GM12878 (cell line): ENCODE measurements around the gene SIGLEC5. TPM values are rescaled to one million over a fixed set of nuclear protein-coding genes. Genes with fewer than 3 reads are reported as not detected.

Experiments used
- ATAC-seq: fragments of 200-7000 bp; cut with Tn5 transposase; 3 replicates; pipeline ENCODE4 v1.9.1; 2020; ENCODE audit warnings: mild to moderate bottlenecking, moderate library complexity
- BruUV-seq: library from RNA; stranded (reverse); fragments of 400-500 nt; replicated peaks from 2 replicates; lab custom pipeline; 2021; lab: Mats Ljungman, UMichigan
- CTCF ChIA-PET: fragments of 300-600 bp; sonication (Branson Sonifier 250); formaldehyde crosslinking; extraction: SDS; loops from one replicate; lab custom pipeline; 2021; ENCODE audit warnings: inconsistent platforms; lab: Yijun Ruan, JAX
- POLR2A ChIA-PET: fragments of 350-600 bp; formaldehyde crosslinking; extraction: SDS; loops from one replicate; lab custom pipeline; 2021; ENCODE audit warnings: inconsistent platforms; lab: Charles Lee
- RAD21 ChIA-PET: fragments of 300-600 bp; sonication (Branson Sonifier 250); formaldehyde crosslinking; loops from one replicate; lab custom pipeline; 2023; ENCODE audit warnings: antibody characterized with exemption; ENCODE audit not compliant: unreplicated experiment; lab: Charles Lee
- SMC1A ChIA-PET: fragments of 300-600 bp; sonication (Branson Sonifier 250); formaldehyde crosslinking; loops from one replicate; lab custom pipeline; 2023; ENCODE audit not compliant: unreplicated experiment, uncharacterized antibody; lab: Charles Lee
- DNase-seq: peaks from one replicate; pipeline ENCODE4 v3.0.0-alpha.2; 2011; ENCODE audit warnings: low read depth, low spot score
- FAIRE-seq: peaks from 3 replicates; lab custom pipeline; 2011; peaks lifted over from hg19 to GRCh38; lab: Jason Lieb, UNC
- H2AFZ ChIP-seq: 2 replicates; pipeline ENCODE4 v1.6.0; 2011; ENCODE audit warnings: low read depth, low read length, control low read depth; ENCODE audit not compliant: control insufficient read depth
- H3K27ac ChIP-seq: 2 replicates; pipeline ENCODE4 v1.5.1; 2011; ENCODE audit warnings: control low read depth; ENCODE audit not compliant: control insufficient read depth, insufficient read depth
- H3K27me3 ChIP-seq, 2 experiments: replicated peaks in 1 of 2; 2 replicates each; pipeline versions ENCODE4 v1.6.0 to v1.6.1; 2011; ENCODE audit warnings: low read length in 1 of 2; ENCODE audit not compliant: control insufficient read depth in 2 of 2, insufficient read depth in 2 of 2
- H3K36me3 ChIP-seq, 2 experiments: 2 replicates each; pipeline ENCODE4 v1.5.1; 2011; ENCODE audit warnings: low read length in 1 of 2; ENCODE audit not compliant: control insufficient read depth in 2 of 2, insufficient read depth in 2 of 2
- H3K4me1 ChIP-seq: 2 replicates; pipeline ENCODE4 v1.6.1; 2011; ENCODE audit warnings: mild to moderate bottlenecking, low read length, moderate library complexity, mixed read lengths; ENCODE audit not compliant: control insufficient read depth, insufficient read depth
- H3K4me2 ChIP-seq: 2 replicates; pipeline ENCODE4 v1.6.0; 2011; ENCODE audit warnings: control low read depth; ENCODE audit not compliant: control insufficient read depth, insufficient read depth
- H3K4me3 ChIP-seq: fragments of 200-600 bp; sonication (generic); 2 replicates; pipeline ENCODE4 v1.5.1; 2016
- H3K79me2 ChIP-seq: 2 replicates; pipeline ENCODE4 v1.6.0; 2011; ENCODE audit warnings: low read length; ENCODE audit not compliant: control insufficient read depth, insufficient read depth
- H3K9ac ChIP-seq: 2 replicates; pipeline ENCODE4 v1.8.0; 2011; ENCODE audit warnings: low read length, control low read depth, mixed read lengths; ENCODE audit not compliant: control insufficient read depth, insufficient read depth
- H3K9me3 ChIP-seq: replicated peaks from 3 replicates; pipeline ENCODE4 v1.5.1; 2011; ENCODE audit warnings: mild to moderate bottlenecking, low read length; ENCODE audit not compliant: control insufficient read depth, insufficient read depth
- H4K20me1 ChIP-seq: 2 replicates; pipeline ENCODE4 v1.6.0; 2011; ENCODE audit not compliant: control insufficient read depth, insufficient read depth
- MTA3 ChIP-seq: IDR thresholded peaks from 2 replicates; pipeline ENCODE4 v1.6.1; 2012; ENCODE audit warnings: low read length, inconsistent platforms, borderline replicate concordance
- MYC ChIP-seq: IDR thresholded peaks from 2 replicates; pipeline ENCODE4 v1.6.1; 2011; ENCODE audit warnings: mild to moderate bottlenecking, low read length, moderate library complexity, inconsistent platforms; ENCODE audit not compliant: insufficient read depth, insufficient replicate concordance, insufficient read length, severe bottlenecking
- SMAD1 ChIP-seq: fragments of 450-650 bp; IDR thresholded peaks from 2 replicates; pipeline ENCODE4 v1.6.1; 2018; ENCODE audit warnings: mild to moderate bottlenecking, low read depth; ENCODE audit not compliant: partially characterized antibody
- SMAD5 ChIP-seq: IDR thresholded peaks from 2 replicates; pipeline ENCODE4 v1.6.1; 2016; ENCODE audit warnings: antibody characterized with exemption, low read depth
- SMARCA5 ChIP-seq: fragments of 450-650 bp; IDR thresholded peaks from 2 replicates; pipeline ENCODE4 v1.6.1; 2017; ENCODE audit warnings: mild to moderate bottlenecking
- ZNF24 ChIP-seq: fragments of 450-650 bp; IDR thresholded peaks from 2 replicates; pipeline ENCODE4 v1.6.1; 2017; ENCODE audit warnings: antibody characterized with exemption, mild to moderate bottlenecking
- WGBS: methylation state at CpG from one replicate; pipeline ENCODE4 v1.1.6; 2016; ENCODE audit warnings: low lambda C conversion rate; ENCODE audit not compliant: insufficient replicate concordance, insufficient coverage; ENCODE audit errors: missing lambda C conversion rate; 5-methylcytosine and 5-hydroxymethylcytosine counted together
- in situ Hi-C: fragments of 300-500 bp; cut with MboI; formaldehyde crosslinking; loops from 9 replicates; pipeline ENCODE4 v1.14.3; 2018; ENCODE audit warnings: mixed read lengths
- intact Hi-C: fragments of 100-400 bp; cut with micrococcal nuclease; formaldehyde crosslinking; loops from one replicate; pipeline ENCODE4 v1.14.2; 2022; ENCODE audit not compliant: unreplicated experiment
- polyA plus RNA-seq, 11 experiments: library from polyadenylated mRNA; depleted of rRNA in 4 of 11; unstranded in 6 of 11; stranded (reverse) in 5 of 11; fragments of >200 nt; fragmentation: Nextera tagmentation in 4 of 11; fragmentation: Illumina TruSeq in 1 of 11; extraction: Ambion mirVana in 4 of 11; extraction: Trizol in 1 of 11; gene quantifications; 1 replicate in 1 of 11; 2 replicates in 10 of 11; pipeline versions ENCODE4 v1.2.1 to v1.2.3, GENCODE V29; 2011 to 2016; ENCODE audit warnings: inconsistent platforms in 2 of 11, missing spikeins in 2 of 11, low read depth in 1 of 11
- total RNA-seq, 4 experiments: library from RNA; depleted of rRNA in 3 of 4; stranded (reverse); fragments of >200 nt in 3 of 4; fragmentation: Illumina TruSeq in 1 of 4; extraction: Trizol in 1 of 4; gene quantifications; 2 replicates each; pipeline versions ENCODE4 v1.2.1 to v1.2.3, GENCODE V29; 2013 to 2021
- TF ChIP-seq, protein P1 (sequence below): fragments of 450-650 bp; formaldehyde crosslinking; IDR thresholded peaks from 2 replicates; pipeline ENCODE4 v1.5.0; 2022; ENCODE audit warnings: mild to moderate bottlenecking, missing genetic modification characterization
- TF ChIP-seq, protein P2 (sequence below): fragments of 450-650 bp; formaldehyde crosslinking; IDR thresholded peaks from 2 replicates; pipeline ENCODE4 v1.4.0; 2022; ENCODE audit warnings: mild to moderate bottlenecking, moderate library complexity

Gene SIGLEC5
- total and polyA plus RNA-seq, 10 of the 15 experiments (the other 5 are each of a cell fraction or from before 2014, with no cell fraction given) = 0.05 to 2.5 (median 1.4) TPM; not detected in 1

DNA sequence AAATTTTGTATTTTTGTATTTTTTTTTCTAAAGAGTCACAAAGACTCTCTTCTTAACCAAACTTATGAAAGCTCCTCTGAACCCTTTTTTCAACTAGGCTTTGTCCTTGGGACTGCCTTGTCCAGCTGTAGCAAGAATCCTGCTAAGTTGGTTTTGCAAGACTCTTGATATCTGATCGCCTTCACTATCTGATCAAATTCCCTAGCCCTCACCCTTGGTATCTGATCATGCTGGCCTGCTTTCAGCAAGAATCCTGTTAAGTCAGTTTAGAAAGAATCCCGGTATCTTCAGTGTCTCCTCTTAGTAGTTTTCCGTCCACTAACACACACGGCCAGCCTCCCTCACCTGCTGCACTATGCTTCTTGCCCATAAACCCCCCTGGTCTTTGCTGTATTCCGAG, 1.9 kb upstream of the SIGLEC5 start:
- WGBS = 21% methylated on average over 2 of the region's 5 CpGs
- no peaks in the 10 kb centered on the region for H4K20me1 ChIP-seq
- H3K9me3 ChIP-seq = no peaks in the 10 kb centered on the region; the same call in 2 of the 3 replicates
- no peaks in the 10 kb centered on the region for H3K27me3 ChIP-seq
- H3K4me2 ChIP-seq = no peak overlapping the region
- in situ Hi-C loops = no loop called here
- H3K4me1 ChIP-seq = no peaks in the 10 kb centered on the region; the same call in 1 of the 2 replicates
- FAIRE-seq = no peak
- ChIA-PET CTCF (no interaction called here), SMC1A (no interaction called here)
- no peaks in the 10 kb centered on the region for H3K79me2 ChIP-seq
- H3K36me3 ChIP-seq = no peaks in the 10 kb centered on the region
- no peak for DNase-seq
- H2AFZ ChIP-seq = no peak overlapping the region
- H3K27ac ChIP-seq = no peak overlapping the region
- H3K9ac ChIP-seq = no peak overlapping the region
- no peak for ATAC-seq
- TF ChIP-seq SMARCA5 (no peak), ZNF24 (no peak), SMAD1 (no peak)
- TF ChIP-seq, all 136 proteins: peak for 0
- ChIA-PET RAD21 (no interaction called here), POLR2A (no interaction called here)
- H3K4me3 ChIP-seq = no peak overlapping the region
- intact Hi-C loops = no loop called here
- BruUV-seq = no TSS peak

DNA sequence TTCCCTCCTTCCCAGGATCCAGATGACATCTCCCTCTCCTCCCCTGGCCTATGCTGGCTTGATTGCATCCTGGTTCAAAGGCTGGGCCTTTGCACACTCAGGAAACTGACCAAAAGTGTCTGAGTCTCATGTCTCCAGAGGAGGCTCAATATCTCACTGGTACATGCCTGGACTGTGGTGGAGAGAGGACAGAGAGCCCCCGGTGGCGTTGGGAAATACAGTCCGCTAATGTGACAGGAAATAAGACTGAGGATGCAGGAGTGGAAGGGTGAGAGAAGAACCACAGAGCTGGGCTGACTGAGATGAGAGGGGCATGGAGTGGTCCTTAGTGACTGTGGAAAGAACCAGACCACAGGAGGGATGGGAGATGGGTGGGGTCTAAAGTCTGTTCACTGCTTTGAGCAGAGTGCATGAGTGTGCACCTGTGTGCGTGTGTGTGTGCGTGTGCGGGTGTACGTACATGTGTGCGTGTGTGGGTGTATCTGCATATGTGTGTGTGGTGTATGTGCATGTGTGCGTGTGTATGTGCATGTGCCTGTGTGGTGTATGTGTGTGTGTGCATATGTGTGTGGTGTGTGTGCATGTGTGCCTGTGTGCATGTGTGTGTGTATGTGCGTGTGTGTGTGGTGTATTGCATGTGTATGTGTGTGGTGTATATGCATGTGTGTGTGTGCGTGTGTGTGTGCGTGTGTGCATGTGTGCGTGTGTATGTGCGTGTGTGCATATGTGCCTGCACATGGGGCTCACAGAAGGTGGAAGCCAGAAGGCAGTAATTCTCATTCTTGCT, 1.9 kb downstream of the SIGLEC5 start:
- RAD21 ChIA-PET = no interaction called here
- no peaks in the 10 kb centered on the region for H3K36me3 ChIP-seq
- H4K20me1 ChIP-seq = no peaks in the 10 kb centered on the region
- DNase-seq (no peak), FAIRE-seq (no peak), ATAC-seq (no peak)
- POLR2A ChIA-PET = no interaction called here
- H3K79me2 ChIP-seq = no peaks in the 10 kb centered on the region
- H3K4me1 ChIP-seq = no peaks in the 10 kb centered on the region; the same call in 1 of the 2 replicates
- BruUV-seq = no TSS peak
- H3K9me3 ChIP-seq = no peaks in the 10 kb centered on the region; the same call in 2 of the 3 replicates
- H2AFZ ChIP-seq = no peak overlapping the region
- H3K4me3 ChIP-seq = no peak overlapping the region
- no peak overlapping the region for H3K9ac ChIP-seq
- 79% methylated on average over 14 of the region's 14 CpGs for WGBS
- no peak overlapping the region for H3K27ac ChIP-seq
- intact Hi-C loops = loop anchor here (1.0 kb wide), 1 partner anchor 19 kb away; no protein-coding TSS in a partner anchor
- CTCF ChIA-PET = no interaction called here
- SMC1A ChIA-PET = no interaction called here
- no peak overlapping the region for H3K4me2 ChIP-seq
- in situ Hi-C loops = no loop called here
- H3K27me3 ChIP-seq = no peaks in the 10 kb centered on the region
- TF ChIP-seq SMAD5 = no peak
- TF ChIP-seq, protein P1, sequence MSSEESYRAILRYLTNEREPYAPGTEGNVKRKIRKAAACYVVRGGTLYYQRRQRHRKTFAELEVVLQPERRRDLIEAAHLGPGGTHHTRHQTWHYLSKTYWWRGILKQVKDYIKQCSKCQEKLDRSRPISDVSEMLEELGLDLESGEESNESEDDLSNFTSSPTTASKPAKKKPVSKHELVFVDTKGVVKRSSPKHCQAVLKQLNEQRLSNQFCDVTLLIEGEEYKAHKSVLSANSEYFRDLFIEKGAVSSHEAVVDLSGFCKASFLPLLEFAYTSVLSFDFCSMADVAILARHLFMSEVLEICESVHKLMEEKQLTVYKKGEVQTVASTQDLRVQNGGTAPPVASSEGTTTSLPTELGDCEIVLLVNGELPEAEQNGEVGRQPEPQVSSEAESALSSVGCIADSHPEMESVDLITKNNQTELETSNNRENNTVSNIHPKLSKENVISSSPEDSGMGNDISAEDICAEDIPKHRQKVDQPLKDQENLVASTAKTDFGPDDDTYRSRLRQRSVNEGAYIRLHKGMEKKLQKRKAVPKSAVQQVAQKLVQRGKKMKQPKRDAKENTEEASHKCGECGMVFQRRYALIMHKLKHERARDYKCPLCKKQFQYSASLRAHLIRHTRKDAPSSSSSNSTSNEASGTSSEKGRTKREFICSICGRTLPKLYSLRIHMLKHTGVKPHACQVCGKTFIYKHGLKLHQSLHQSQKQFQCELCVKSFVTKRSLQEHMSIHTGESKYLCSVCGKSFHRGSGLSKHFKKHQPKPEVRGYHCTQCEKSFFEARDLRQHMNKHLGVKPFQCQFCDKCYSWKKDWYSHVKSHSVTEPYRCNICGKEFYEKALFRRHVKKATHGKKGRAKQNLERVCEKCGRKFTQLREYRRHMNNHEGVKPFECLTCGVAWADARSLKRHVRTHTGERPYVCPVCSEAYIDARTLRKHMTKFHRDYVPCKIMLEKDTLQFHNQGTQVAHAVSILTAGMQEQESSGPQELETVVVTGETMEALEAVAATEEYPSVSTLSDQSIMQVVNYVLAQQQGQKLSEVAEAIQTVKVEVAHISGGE (CRISPR knock-in tag) = peak; percentile 5; the same call in 1 of the 2 replicates
- no peak for TF ChIP-seq MYC
- TF ChIP-seq, protein P2, sequence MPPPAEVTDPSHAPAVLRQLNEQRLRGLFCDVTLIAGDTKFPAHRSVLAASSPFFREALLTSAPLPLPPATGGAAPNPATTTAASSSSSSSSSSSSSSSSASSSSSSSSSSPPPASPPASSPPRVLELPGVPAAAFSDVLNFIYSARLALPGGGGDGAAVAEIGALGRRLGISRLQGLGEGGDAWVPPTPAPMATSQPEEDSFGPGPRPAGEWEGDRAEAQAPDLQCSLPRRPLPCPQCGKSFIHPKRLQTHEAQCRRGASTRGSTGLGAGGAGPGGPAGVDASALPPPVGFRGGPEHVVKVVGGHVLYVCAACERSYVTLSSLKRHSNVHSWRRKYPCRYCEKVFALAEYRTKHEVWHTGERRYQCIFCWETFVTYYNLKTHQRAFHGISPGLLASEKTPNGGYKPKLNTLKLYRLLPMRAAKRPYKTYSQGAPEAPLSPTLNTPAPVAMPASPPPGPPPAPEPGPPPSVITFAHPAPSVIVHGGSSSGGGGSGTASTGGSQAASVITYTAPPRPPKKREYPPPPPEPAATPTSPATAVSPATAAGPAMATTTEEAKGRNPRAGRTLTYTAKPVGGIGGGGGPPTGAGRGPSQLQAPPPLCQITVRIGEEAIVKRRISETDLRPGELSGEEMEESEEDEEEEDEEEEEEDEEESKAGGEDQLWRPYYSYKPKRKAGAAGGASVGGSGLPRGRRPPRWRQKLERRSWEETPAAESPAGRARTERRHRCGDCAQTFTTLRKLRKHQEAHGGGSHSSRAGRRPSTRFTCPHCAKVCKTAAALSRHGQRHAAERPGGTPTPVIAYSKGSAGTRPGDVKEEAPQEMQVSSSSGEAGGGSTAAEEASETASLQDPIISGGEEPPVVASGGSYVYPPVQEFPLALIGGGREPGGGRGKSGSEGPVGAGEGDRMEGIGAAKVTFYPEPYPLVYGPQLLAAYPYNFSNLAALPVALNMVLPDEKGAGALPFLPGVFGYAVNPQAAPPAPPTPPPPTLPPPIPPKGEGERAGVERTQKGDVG = no peak
- no peak for TF ChIP-seq MTA3
